ENCODE measurements around the gene MSH3. TPM values are rescaled to one million over a fixed set of nuclear protein-coding genes. Genes with fewer than 3 reads are reported as not detected.

MSH3 gene
- polyA plus RNA-seq, 1 of the 3 experiments (the other 2 are of a cell fraction): 3.5 TPM

DNA sequence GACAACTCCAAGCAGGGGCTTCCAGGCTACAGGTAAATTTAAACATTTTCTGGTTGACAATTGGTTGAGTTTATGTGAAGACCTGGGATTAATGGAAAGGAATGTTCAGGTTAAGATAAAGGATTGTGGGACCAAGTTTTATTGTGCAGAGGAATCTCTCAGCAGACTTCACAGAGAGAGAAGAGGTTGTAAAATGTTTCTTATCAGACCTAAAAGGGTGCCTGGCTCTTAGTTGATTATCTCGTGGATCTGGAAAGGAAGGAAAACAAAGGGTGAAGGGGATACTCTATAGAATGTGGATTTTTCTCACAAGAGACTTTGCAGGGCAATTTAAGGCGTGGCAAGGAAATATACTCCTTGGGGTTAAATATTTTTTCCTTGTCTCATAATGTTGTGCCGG is 209.3 kb downstream of the MSH3 start:
- no peaks in the 10 kb centered on the region for H4K20me1 ChIP-seq (ENCODE audit: insufficient read depth)
- H3K79me2 ChIP-seq (ENCODE audit: insufficient read depth): no peaks in the 10 kb centered on the region
- H2AFZ ChIP-seq (ENCODE audit: low read depth): no peak overlapping the region
- no peak overlapping the region for H3K4me2 ChIP-seq
- H3K4me1 ChIP-seq (ENCODE audit: control insufficient read depth in 1 of 2, insufficient read depth in 2 of 2, low read depth in 1 of 2, low read length in 1 of 2): no peaks in the 10 kb centered on the region
- H3K27me3 ChIP-seq (ENCODE audit: insufficient read depth): no peaks in the 10 kb centered on the region
- H3K9ac ChIP-seq: no peak overlapping the region
- no peak for DNase-seq
- TF ChIP-seq RFX5 (IDR thresholded peaks at IDR 0.05; ENCODE audit: low read length) (no peak), ELF1 (IDR thresholded peaks at IDR 0.05) (no peak), CHD2 (IDR thresholded peaks at IDR 0.05; ENCODE audit: low read length, partially characterized antibody) (no peak), GATA2 (CRISPR knock-in tag; IDR thresholded peaks at IDR 0.05) (no peak), TCF12 (IDR thresholded peaks at IDR 0.05) (no peak)
- TF ChIP-seq, protein P1, sequence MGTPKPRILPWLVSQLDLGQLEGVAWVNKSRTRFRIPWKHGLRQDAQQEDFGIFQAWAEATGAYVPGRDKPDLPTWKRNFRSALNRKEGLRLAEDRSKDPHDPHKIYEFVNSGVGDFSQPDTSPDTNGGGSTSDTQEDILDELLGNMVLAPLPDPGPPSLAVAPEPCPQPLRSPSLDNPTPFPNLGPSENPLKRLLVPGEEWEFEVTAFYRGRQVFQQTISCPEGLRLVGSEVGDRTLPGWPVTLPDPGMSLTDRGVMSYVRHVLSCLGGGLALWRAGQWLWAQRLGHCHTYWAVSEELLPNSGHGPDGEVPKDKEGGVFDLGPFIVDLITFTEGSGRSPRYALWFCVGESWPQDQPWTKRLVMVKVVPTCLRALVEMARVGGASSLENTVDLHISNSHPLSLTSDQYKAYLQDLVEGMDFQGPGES (IDR thresholded peaks at IDR 0.05; ENCODE audit: low read depth, low read length): no peak
- TF ChIP-seq, protein P2, sequence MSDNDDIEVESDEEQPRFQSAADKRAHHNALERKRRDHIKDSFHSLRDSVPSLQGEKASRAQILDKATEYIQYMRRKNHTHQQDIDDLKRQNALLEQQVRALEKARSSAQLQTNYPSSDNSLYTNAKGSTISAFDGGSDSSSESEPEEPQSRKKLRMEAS (IDR thresholded peaks at IDR 0.05; ENCODE audit: low read depth): no peak
- TF ChIP-seq, protein P3, sequence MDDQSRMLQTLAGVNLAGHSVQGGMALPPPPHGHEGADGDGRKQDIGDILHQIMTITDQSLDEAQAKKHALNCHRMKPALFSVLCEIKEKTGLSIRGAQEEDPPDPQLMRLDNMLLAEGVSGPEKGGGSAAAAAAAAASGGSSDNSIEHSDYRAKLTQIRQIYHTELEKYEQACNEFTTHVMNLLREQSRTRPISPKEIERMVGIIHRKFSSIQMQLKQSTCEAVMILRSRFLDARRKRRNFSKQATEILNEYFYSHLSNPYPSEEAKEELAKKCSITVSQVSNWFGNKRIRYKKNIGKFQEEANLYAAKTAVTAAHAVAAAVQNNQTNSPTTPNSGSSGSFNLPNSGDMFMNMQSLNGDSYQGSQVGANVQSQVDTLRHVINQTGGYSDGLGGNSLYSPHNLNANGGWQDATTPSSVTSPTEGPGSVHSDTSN (IDR thresholded peaks at IDR 0.05): no peak
- H3K27ac ChIP-seq (ENCODE audit: low read depth in 2 of 2, low read length in 1 of 2): no peak overlapping the region
- WGBS (ENCODE audit: low lambda C conversion rate): 82% methylated on average over 3 of the region's 3 CpGs
- H3K9me2 ChIP-seq: no peaks in the 10 kb centered on the region
- ChIA-PET CTCF (no interaction called here), POLR2A (no interaction called here)
- H3K4me3 ChIP-seq (ENCODE audit: low read depth in 2 of 2, low read length in 1 of 2): no peak overlapping the region
- H3K9me3 ChIP-seq: no peaks in the 10 kb centered on the region
- peaks cover 3% of the 10 kb centered on the region for H3F3A ChIP-seq (replicated peaks; ENCODE audit: insufficient read depth)
- peaks cover 5 to 8% of the 10 kb centered on the region in 2 experiments for H3K36me3 ChIP-seq (replicated peaks in 1 of 2; ENCODE audit: control insufficient read depth in 1 of 2, insufficient read depth in 2 of 2, low read length in 1 of 2)

DNA sequence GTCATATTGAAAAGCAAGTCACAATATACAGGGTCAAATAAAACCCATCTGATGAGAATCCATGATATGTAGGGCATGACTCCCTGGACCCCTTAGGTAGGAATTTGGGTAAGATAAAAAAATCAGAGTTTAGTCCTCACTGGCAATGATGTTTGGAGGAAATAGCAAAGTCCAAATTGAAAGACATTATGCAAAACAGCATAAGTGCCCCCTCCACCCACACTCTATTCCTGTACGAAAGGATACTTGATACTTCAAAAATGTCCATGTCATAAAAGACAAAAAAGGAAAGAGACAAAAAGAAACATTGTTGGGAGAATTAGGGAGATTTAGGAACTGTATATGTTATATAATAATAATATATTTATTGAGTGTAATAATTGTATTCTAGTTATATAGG is 209.7 kb downstream of the MSH3 start:
- POLR2A ChIA-PET: no interaction called here

More for the DNA sequence above, 209.7 kb downstream of the MSH3 start:
- Histone ChIP-seq H3K27ac (ENCODE audit: low read depth in 2 of 2, low read length in 1 of 2) (no peak overlapping the region), H3K27me3 (ENCODE audit: insufficient read depth) (no peaks in the 10 kb centered on the region), H3F3A (replicated peaks; ENCODE audit: insufficient read depth) (peaks cover 3% of the 10 kb centered on the region), H3K4me3 (ENCODE audit: low read depth in 2 of 2, low read length in 1 of 2) (no peak overlapping the region), H3K4me1 (ENCODE audit: control insufficient read depth in 1 of 2, insufficient read depth in 2 of 2, low read depth in 1 of 2, low read length in 1 of 2) (no peaks in the 10 kb centered on the region), H4K20me1 (ENCODE audit: insufficient read depth) (no peaks in the 10 kb centered on the region), H3K36me3 (replicated peaks in 1 of 2; ENCODE audit: control insufficient read depth in 1 of 2, insufficient read depth in 2 of 2, low read length in 1 of 2) (peaks cover 5 to 8% of the 10 kb centered on the region in 2 experiments), H3K9ac (no peak overlapping the region), H3K4me2 (no peak overlapping the region), H3K79me2 (ENCODE audit: insufficient read depth) (no peaks in the 10 kb centered on the region), H2AFZ (ENCODE audit: low read depth) (no peak overlapping the region), H3K9me3 (no peaks in the 10 kb centered on the region), H3K9me2 (no peaks in the 10 kb centered on the region)
- DNase-seq: no peak
- WGBS (ENCODE audit: low lambda C conversion rate): 100% methylated on average over 1 of the region's 1 CpG
- TF ChIP-seq, protein P4, sequence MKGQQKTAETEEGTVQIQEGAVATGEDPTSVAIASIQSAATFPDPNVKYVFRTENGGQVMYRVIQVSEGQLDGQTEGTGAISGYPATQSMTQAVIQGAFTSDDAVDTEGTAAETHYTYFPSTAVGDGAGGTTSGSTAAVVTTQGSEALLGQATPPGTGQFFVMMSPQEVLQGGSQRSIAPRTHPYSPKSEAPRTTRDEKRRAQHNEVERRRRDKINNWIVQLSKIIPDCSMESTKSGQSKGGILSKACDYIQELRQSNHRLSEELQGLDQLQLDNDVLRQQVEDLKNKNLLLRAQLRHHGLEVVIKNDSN (IDR thresholded peaks at IDR 0.05; ENCODE audit: borderline replicate concordance, low read depth): no peak
- TF ChIP-seq FOXM1 (IDR thresholded peaks at IDR 0.05; ENCODE audit: low read depth) (no peak), JUND (IDR thresholded peaks at IDR 0.05) (no peak), TCF12 (IDR thresholded peaks at IDR 0.05) (no peak), EP300 (IDR thresholded peaks at IDR 0.05; ENCODE audit: borderline replicate concordance in 1 of 2, low read depth in 1 of 2, low read length in 1 of 2) (no peak), TEAD4 (IDR thresholded peaks at IDR 0.05; ENCODE audit: borderline replicate concordance, insufficient read depth) (no peak)
- TF ChIP-seq, protein P2 (IDR thresholded peaks at IDR 0.05; ENCODE audit: low read depth): no peak
- CTCF ChIA-PET: no interaction called here
